GM10847 (cell line): ENCODE results near the gene MYOC.

Experiments
- POLR2A ChIP-seq: IDR thresholded peaks from 2 replicates; pipeline ENCODE4 v1.6.1; 2011; ENCODE audit not compliant: insufficient read length; ENCODE audit errors: extremely low read depth

MYOC gene

GRCh38 chr1:171652234-171652822 is at the start of gene MYOC:
TSS of gene MYOC (minus strand) at chr1:171652688. CDS start at chr1:171652611, 77 bp downstream.
- no peak for TF ChIP-seq POLR2A

GRCh38 chr1:171699531-171699930 is 47.0 kb upstream of the MYOC start:
- no peak for TF ChIP-seq POLR2A

GRCh38 chr1:171683870-171684269 is 31.4 kb upstream of the MYOC start:
- TF ChIP-seq POLR2A = no peak

- no peak for TF ChIP-seq POLR2A
Observed at GRCh38 chr1:171680339-171680738, 27.9 kb upstream of the MYOC start.

DNA sequence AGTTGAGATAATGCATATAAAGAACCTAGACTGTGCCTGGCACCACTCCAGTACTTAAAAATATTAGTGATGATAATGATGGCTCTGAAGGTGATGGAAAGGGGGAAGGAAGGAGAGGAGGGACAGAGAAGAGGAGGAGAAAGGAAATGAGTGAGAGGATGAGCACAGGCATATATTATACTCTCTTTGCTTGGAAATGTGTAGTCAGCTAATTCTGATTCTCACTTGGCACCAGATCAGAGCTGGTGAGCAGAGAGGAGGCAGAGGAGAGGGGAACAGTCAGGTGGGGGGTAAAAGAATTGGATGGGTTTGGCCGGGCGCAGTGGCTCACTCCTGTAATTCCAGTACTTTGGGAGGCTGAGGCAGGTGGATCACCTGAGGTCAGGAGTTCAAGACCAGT is 24.3 kb upstream of the MYOC start:
- TF ChIP-seq POLR2A = no peak

DNA sequence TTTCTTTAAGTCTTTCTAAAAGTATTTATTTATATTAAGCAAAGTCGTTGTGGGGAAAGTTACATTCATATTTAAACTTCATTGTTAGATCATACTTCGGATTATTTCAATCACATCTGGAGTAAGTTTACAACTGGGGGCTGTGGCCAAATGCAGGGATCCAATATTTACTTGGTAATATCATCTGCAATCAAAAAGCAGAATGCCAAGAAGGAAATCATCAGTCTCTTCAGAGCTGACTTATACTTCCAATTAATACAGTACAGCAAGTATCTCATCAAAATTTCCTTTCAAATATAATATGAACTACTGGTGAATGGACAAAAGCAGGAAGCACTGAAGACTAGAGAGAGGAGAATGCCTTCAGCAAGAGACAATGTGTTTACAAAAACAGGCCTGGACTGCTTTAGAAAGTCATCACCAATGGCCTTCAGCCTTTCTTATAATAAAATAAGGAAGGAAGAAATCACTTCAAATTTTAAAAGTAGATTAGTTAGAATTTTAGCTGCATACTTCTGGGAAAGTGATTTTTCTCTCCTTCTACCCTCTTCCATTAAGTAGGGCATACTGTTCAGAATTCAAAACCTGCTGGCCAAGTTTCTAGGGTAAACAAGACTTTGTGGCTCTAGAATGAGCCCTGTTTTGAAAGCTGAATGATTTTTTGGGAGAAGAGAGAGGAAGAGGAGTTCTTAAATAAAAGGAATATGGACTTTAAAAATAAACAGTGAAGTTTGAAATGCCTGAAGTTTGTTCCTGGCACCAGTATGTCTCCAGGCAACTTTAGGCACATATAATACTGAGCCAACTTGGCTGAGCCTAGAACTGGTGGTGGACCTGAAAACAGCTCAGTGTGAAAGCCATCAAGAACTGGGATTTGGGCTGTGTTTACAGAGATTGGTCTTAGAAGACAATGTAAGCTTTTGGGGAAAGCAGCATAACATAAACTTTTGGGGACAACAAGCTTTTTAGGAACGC is 22.2 kb upstream of the MYOC start:
- no peak for TF ChIP-seq POLR2A

- TF ChIP-seq POLR2A = no peak
Observed at GRCh38 chr1:171670739-171671138, 18.3 kb upstream of the MYOC start.

- no peak for TF ChIP-seq POLR2A
Observed at GRCh38 chr1:171668372-171668771, 15.9 kb upstream of the MYOC start.

DNA sequence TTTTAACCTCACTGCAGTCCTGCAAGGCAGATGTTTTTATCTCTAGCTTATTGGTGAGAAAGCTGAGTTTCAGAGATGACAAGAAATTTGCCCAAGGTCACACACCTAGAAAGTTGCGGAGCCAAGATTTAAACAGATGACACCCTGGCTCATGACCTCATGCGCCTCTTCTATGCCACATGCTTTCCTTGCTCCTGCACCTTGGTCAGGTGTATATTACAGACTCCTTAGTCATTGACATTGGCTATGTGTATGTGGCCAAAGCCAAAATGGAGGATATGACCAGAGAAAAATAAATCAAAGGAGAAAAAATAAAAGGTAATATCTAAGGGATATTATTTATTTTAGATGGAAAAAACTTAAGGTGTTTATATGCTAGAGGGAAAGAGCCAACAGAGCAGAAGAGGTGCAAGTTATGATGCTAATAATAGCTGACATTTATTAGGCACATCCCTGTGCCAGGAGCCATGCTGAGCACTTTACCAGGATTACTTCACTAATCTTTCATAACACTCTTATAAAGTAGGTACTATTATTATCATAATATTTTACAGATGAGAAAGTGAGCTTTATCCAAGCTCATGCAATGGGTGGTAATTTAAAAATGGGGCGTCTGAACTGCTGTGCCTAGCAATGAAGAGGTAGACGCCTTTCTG is 13.8 kb upstream of the MYOC start:
- no peak for TF ChIP-seq POLR2A

GRCh38 chr1:171664976-171665375 is 12.5 kb upstream of the MYOC start:
- no peak for TF ChIP-seq POLR2A

DNA sequence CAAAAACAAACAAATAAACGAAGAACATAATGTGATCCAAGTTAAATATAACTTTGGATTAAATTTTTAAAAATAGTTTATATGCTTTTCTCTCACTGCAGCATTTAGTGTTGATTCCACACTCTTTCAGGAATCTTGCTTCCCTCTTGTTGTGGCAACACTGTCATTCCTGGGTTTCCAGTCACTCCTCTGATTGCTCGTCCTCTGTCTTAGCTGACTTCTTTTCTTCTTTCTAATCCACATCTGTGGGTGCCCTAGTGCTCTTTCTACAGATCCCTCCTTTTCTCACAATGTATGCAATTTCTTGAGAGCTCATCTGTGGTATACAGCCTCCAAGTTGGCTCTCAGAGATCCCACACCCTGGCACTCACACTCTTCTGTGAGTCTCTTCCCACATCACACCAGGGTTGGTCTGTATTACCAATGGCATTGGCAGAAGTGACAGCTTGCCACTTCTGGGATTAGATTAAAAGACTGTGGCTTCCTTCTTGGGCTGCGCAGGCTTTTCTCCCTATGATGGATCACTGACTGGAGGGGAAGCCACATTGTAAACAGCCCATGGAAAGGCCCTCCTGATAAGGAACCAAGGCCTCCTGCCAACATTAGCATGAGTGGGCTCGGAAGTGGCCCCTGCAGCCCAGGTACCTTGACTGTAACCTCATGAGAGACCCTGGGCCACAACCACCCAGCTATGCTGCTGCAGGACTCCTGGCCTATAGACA is 11.5 kb upstream of the MYOC start:
- TF ChIP-seq POLR2A = no peak

- no peak for TF ChIP-seq POLR2A
Observed at GRCh38 chr1:171663036-171663853, 10.8 kb upstream of the MYOC start.

GRCh38 chr1:171661076-171661650 is 8.7 kb upstream of the MYOC start:
- TF ChIP-seq POLR2A = no peak

- TF ChIP-seq POLR2A = no peak
Observed at GRCh38 chr1:171655746-171656116, 3.2 kb upstream of the MYOC start.
